Measurements from ENCODE around the gene AGBL4.

Gene AGBL4

GRCh38 chr1:48940962-48941732, 1082.6 kb downstream of the AGBL4 start:
- Histone ChIP-seq H3K9ac (ENCODE audit: low read length) (no peak overlapping the region), H3K36me3 (ENCODE audit: insufficient read depth, low read length) (no peaks in the 10 kb centered on the region), H3K4me1 (ENCODE audit: insufficient read depth, low read length) (peaks cover 6% of the 10 kb centered on the region), H3K4me3 (ENCODE audit: low read depth in 1 of 2, low read length in 2 of 2) (no peak overlapping the region), H3K27ac (ENCODE audit: low read depth, low read length) (no peak overlapping the region), H3K9me3 (ENCODE audit: low read length) (no peaks in the 10 kb centered on the region), H3K27me3 (ENCODE audit: control insufficient read depth in 1 of 2, insufficient read depth in 2 of 2, low read length in 2 of 2) (no peaks in the 10 kb centered on the region)

- no peak overlapping the region for H3K9ac ChIP-seq (ENCODE audit: low read length)
- H3K9me3 ChIP-seq (ENCODE audit: low read length): no peaks in the 10 kb centered on the region
- no peak overlapping the region for H3K4me3 ChIP-seq (ENCODE audit: low read depth in 1 of 2, low read length in 2 of 2)
- H3K27me3 ChIP-seq (ENCODE audit: control insufficient read depth in 1 of 2, insufficient read depth in 2 of 2, low read length in 2 of 2): no peaks in the 10 kb centered on the region
- H3K4me1 ChIP-seq (ENCODE audit: insufficient read depth, low read length): peaks cover 6% of the 10 kb centered on the region
- H3K27ac ChIP-seq (ENCODE audit: low read depth, low read length): no peak overlapping the region
- no peaks in the 10 kb centered on the region for H3K36me3 ChIP-seq (ENCODE audit: insufficient read depth, low read length)
Measured at GRCh38 chr1:48940354-48940753, 1083.4 kb downstream of the AGBL4 start.

- Histone ChIP-seq H3K27me3 (ENCODE audit: control insufficient read depth in 1 of 2, insufficient read depth in 2 of 2, low read length in 2 of 2) (no peaks in the 10 kb centered on the region), H3K4me1 (ENCODE audit: insufficient read depth, low read length) (peaks cover 6% of the 10 kb centered on the region), H3K4me3 (ENCODE audit: low read depth in 1 of 2, low read length in 2 of 2) (no peak overlapping the region), H3K36me3 (ENCODE audit: insufficient read depth, low read length) (no peaks in the 10 kb centered on the region), H3K9me3 (ENCODE audit: low read length) (no peaks in the 10 kb centered on the region), H3K27ac (ENCODE audit: low read depth, low read length) (no peak overlapping the region), H3K9ac (ENCODE audit: low read length) (no peak overlapping the region)
Measured at GRCh38 chr1:48939828-48940227, 1083.9 kb downstream of the AGBL4 start.

GRCh38 chr1:48939042-48939441, 1084.7 kb downstream of the AGBL4 start:
- no peaks in the 10 kb centered on the region for H3K27me3 ChIP-seq (ENCODE audit: control insufficient read depth in 1 of 2, insufficient read depth in 2 of 2, low read length in 2 of 2)
- no peaks in the 10 kb centered on the region for H3K36me3 ChIP-seq (ENCODE audit: insufficient read depth, low read length)
- no peak overlapping the region for H3K9ac ChIP-seq (ENCODE audit: low read length)
- no peaks in the 10 kb centered on the region for H3K9me3 ChIP-seq (ENCODE audit: low read length)
- H3K4me1 ChIP-seq (ENCODE audit: insufficient read depth, low read length): peaks cover 6% of the 10 kb centered on the region
- no peak overlapping the region for H3K4me3 ChIP-seq (ENCODE audit: low read depth in 1 of 2, low read length in 2 of 2)
- no peak overlapping the region for H3K27ac ChIP-seq (ENCODE audit: low read depth, low read length)

- Histone ChIP-seq H3K27ac (ENCODE audit: low read depth, low read length) (no peak overlapping the region), H3K4me3 (ENCODE audit: low read depth in 1 of 2, low read length in 2 of 2) (no peak overlapping the region), H3K4me1 (ENCODE audit: insufficient read depth, low read length) (no peaks in the 10 kb centered on the region), H3K9me3 (ENCODE audit: low read length) (no peaks in the 10 kb centered on the region), H3K36me3 (ENCODE audit: insufficient read depth, low read length) (no peaks in the 10 kb centered on the region), H3K9ac (ENCODE audit: low read length) (no peak overlapping the region), H3K27me3 (ENCODE audit: control insufficient read depth in 1 of 2, insufficient read depth in 2 of 2, low read length in 2 of 2) (no peaks in the 10 kb centered on the region)
Measured at GRCh38 chr1:48937732-48938131, 1086.0 kb downstream of the AGBL4 start.

- H3K36me3 ChIP-seq (ENCODE audit: insufficient read depth, low read length): no peaks in the 10 kb centered on the region
- no peaks in the 10 kb centered on the region for H3K9me3 ChIP-seq (ENCODE audit: low read length)
- no peak overlapping the region for H3K27ac ChIP-seq (ENCODE audit: low read depth, low read length)
- H3K4me1 ChIP-seq (ENCODE audit: insufficient read depth, low read length): peaks cover 4% of the 10 kb centered on the region
- no peak overlapping the region for H3K4me3 ChIP-seq (ENCODE audit: low read depth in 1 of 2, low read length in 2 of 2)
- H3K27me3 ChIP-seq (ENCODE audit: control insufficient read depth in 1 of 2, insufficient read depth in 2 of 2, low read length in 2 of 2): no peaks in the 10 kb centered on the region
- no peak overlapping the region for H3K9ac ChIP-seq (ENCODE audit: low read length)
Measured at GRCh38 chr1:48936436-48936835, 1087.3 kb downstream of the AGBL4 start.

GRCh38 chr1:48932366-48932765, 1091.4 kb downstream of the AGBL4 start:
- H3K4me3 ChIP-seq (ENCODE audit: low read depth in 1 of 2, low read length in 2 of 2): no peak overlapping the region
- H3K36me3 ChIP-seq (ENCODE audit: insufficient read depth, low read length): no peaks in the 10 kb centered on the region
- H3K4me1 ChIP-seq (ENCODE audit: insufficient read depth, low read length): peaks cover 4% of the 10 kb centered on the region
- no peaks in the 10 kb centered on the region for H3K27me3 ChIP-seq (ENCODE audit: control insufficient read depth in 1 of 2, insufficient read depth in 2 of 2, low read length in 2 of 2)
- no peak overlapping the region for H3K27ac ChIP-seq (ENCODE audit: low read depth, low read length)
- no peaks in the 10 kb centered on the region for H3K9me3 ChIP-seq (ENCODE audit: low read length)
- no peak overlapping the region for H3K9ac ChIP-seq (ENCODE audit: low read length)

- no peak overlapping the region for H3K27ac ChIP-seq (ENCODE audit: low read depth, low read length)
Measured at GRCh38 chr1:48931506-48932192, 1092.1 kb downstream of the AGBL4 start.

GRCh38 chr1:48930011-48930410, 1093.7 kb downstream of the AGBL4 start:
- peaks cover 4% of the 10 kb centered on the region for H3K4me1 ChIP-seq (ENCODE audit: insufficient read depth, low read length)
- no peak overlapping the region for H3K4me3 ChIP-seq (ENCODE audit: low read depth in 1 of 2, low read length in 2 of 2)
- no peaks in the 10 kb centered on the region for H3K27me3 ChIP-seq (ENCODE audit: control insufficient read depth in 1 of 2, insufficient read depth in 2 of 2, low read length in 2 of 2)
- H3K27ac ChIP-seq (ENCODE audit: low read depth, low read length): no peak overlapping the region
- no peak overlapping the region for H3K9ac ChIP-seq (ENCODE audit: low read length)
- no peaks in the 10 kb centered on the region for H3K9me3 ChIP-seq (ENCODE audit: low read length)
- H3K36me3 ChIP-seq (ENCODE audit: insufficient read depth, low read length): no peaks in the 10 kb centered on the region

More at GRCh38 chr1:48931506-48932192, 1092.1 kb downstream of the AGBL4 start:
- H3K9ac ChIP-seq (ENCODE audit: low read length): no peak overlapping the region
- no peaks in the 10 kb centered on the region for H3K36me3 ChIP-seq (ENCODE audit: insufficient read depth, low read length)
- H3K4me1 ChIP-seq (ENCODE audit: insufficient read depth, low read length): peaks cover 4% of the 10 kb centered on the region
- no peaks in the 10 kb centered on the region for H3K9me3 ChIP-seq (ENCODE audit: low read length)
- H3K27me3 ChIP-seq (ENCODE audit: control insufficient read depth in 1 of 2, insufficient read depth in 2 of 2, low read length in 2 of 2): no peaks in the 10 kb centered on the region
- no peak overlapping the region for H3K4me3 ChIP-seq (ENCODE audit: low read depth in 1 of 2, low read length in 2 of 2)

GRCh38 chr1:48924099-48924498, 1099.7 kb downstream of the AGBL4 start:
- H3K9me3 ChIP-seq (ENCODE audit: low read length): no peaks in the 10 kb centered on the region
- no peak overlapping the region for H3K9ac ChIP-seq (ENCODE audit: low read length)
- H3K27me3 ChIP-seq (ENCODE audit: control insufficient read depth in 1 of 2, insufficient read depth in 2 of 2, low read length in 2 of 2): no peaks in the 10 kb centered on the region
- H3K36me3 ChIP-seq (ENCODE audit: insufficient read depth, low read length): no peaks in the 10 kb centered on the region
- no peak overlapping the region for H3K4me3 ChIP-seq (ENCODE audit: low read depth in 1 of 2, low read length in 2 of 2)
- no peaks in the 10 kb centered on the region for H3K4me1 ChIP-seq (ENCODE audit: insufficient read depth, low read length)
- no peak overlapping the region for H3K27ac ChIP-seq (ENCODE audit: low read depth, low read length)

GRCh38 chr1:48923116-48923515, 1100.6 kb downstream of the AGBL4 start:
- Histone ChIP-seq H3K9me3 (ENCODE audit: low read length) (no peaks in the 10 kb centered on the region), H3K4me3 (ENCODE audit: low read depth in 1 of 2, low read length in 2 of 2) (no peak overlapping the region), H3K36me3 (ENCODE audit: insufficient read depth, low read length) (no peaks in the 10 kb centered on the region), H3K27me3 (ENCODE audit: control insufficient read depth in 1 of 2, insufficient read depth in 2 of 2, low read length in 2 of 2) (no peaks in the 10 kb centered on the region), H3K4me1 (ENCODE audit: insufficient read depth, low read length) (no peaks in the 10 kb centered on the region), H3K9ac (ENCODE audit: low read length) (no peak overlapping the region), H3K27ac (ENCODE audit: low read depth, low read length) (no peak overlapping the region)

GRCh38 chr1:48920851-48921250, 1102.9 kb downstream of the AGBL4 start:
- Histone ChIP-seq H3K9ac (ENCODE audit: low read length) (no peak overlapping the region), H3K27ac (ENCODE audit: low read depth, low read length) (no peak overlapping the region), H3K4me1 (ENCODE audit: insufficient read depth, low read length) (peaks cover 6% of the 10 kb centered on the region), H3K27me3 (ENCODE audit: control insufficient read depth in 1 of 2, insufficient read depth in 2 of 2, low read length in 2 of 2) (no peaks in the 10 kb centered on the region), H3K36me3 (ENCODE audit: insufficient read depth, low read length) (no peaks in the 10 kb centered on the region), H3K4me3 (ENCODE audit: low read depth in 1 of 2, low read length in 2 of 2) (no peak overlapping the region), H3K9me3 (ENCODE audit: low read length) (no peaks in the 10 kb centered on the region)
